Stimulated activated CD8-positive, alpha-beta memory T cell treated with anti-CD3 and anti-CD28 coated beads, Interleukin-4, amount 100 ng/mL, for 48 hours (primary cell): ENCODE measurements around the gene GPR107.
A peak's percentile ranks its signal among the peaks of the same experiment; 100 is the strongest.

Experiments used
- DNase-seq: peaks from one replicate; pipeline ENCODE4 v3.0.0-alpha.2; 2020

The GPR107 gene

GRCh38 chr9:130139251-130139650, 85.5 kb downstream of the GPR107 start:
- DNase-seq, result no peak

GRCh38 chr9:130140706-130141105, 87.0 kb downstream of the GPR107 start:
- DNase-seq, result peak; percentile 83

GRCh38 chr9:130142056-130142455, 88.3 kb downstream of the GPR107 start:
- DNase-seq, result no peak

GRCh38 chr9:130142641-130143040, 88.9 kb downstream of the GPR107 start:
- DNase-seq, result no peak

GRCh38 chr9:130143279-130143893, 89.7 kb downstream of the GPR107 start:
- no peak for DNase-seq

- DNase-seq, result peak; percentile 64
Observed at GRCh38 chr9:130143958-130144366, 90.3 kb downstream of the GPR107 start.

DNA sequence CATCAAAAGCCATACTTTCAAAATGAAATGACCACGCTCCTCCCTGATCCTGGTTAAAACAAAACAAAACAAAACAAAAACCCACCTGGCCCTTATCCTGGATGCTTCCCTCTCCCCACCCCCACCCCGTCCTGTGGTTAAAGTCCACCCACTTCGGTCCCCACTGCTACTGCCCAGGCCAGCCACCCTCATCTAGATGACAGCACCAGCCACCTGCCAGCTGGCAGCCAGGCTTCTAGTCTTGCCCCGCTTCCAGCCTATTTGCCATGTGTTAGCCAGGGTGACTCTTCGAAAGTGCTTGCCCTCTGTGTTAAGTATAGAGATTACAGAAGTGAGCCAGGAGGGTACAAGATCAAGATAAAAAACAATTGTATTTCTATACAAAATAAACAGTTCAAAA, 91.0 kb downstream of the GPR107 start:
- no peak for DNase-seq

DNA sequence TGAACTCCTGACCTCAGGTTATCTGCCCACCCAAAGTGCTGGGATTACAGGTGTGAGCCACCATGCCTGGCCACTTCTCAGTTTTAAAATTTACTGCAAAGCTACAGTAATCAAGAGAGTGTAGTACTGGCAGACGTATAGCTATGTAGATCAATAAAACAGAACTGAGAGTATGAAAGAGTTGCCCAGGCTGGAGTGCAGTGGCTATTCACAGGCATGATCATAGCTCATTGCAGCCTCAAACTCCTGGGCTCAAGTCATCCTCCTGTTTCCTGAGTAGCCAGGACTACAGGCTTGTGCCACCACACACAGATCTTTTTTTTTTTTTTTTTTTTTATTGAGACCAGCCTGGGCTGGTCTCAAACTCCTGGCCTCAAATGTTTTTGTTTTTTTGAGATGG, 92.0 kb downstream of the GPR107 start:
- DNase-seq, result no peak

GRCh38 chr9:130147198-130147597, 93.5 kb downstream of the GPR107 start:
- DNase-seq, result no peak

GRCh38 chr9:130147910-130148309, 94.2 kb downstream of the GPR107 start:
- no peak for DNase-seq

GRCh38 chr9:130149031-130149430, 95.3 kb downstream of the GPR107 start:
- no peak for DNase-seq

DNA sequence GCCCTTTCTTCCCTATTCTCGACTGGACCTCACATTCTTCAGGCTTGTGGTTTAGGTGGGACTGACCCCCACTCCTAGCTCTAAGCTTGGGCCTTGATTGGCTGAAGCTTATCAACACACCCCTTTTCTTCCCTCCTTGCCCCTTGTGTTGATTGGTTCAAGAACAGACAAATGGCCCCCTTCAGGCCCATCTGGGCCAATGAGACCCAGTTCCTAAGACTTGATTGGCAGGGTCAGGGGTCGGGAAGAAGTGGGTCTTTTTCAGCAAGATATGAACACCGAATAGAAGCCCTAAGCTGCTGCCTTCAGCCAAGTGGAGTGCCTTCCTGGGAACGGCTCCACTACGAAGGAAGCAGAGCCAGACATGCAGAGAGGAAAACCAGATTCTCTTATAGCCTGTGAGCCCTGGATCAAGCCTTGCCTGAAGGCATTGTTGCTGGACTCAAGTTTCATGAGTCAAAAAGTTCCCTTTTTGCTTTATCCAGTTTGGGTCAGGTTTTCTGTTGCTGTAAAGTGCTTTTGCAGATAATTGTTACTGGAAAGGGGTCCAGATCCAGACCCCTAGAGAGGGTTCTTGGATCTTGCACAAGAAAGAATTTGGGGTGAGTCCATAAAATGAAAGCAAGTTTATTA, 96.1 kb downstream of the GPR107 start:
- DNase-seq, result no peak

DNA sequence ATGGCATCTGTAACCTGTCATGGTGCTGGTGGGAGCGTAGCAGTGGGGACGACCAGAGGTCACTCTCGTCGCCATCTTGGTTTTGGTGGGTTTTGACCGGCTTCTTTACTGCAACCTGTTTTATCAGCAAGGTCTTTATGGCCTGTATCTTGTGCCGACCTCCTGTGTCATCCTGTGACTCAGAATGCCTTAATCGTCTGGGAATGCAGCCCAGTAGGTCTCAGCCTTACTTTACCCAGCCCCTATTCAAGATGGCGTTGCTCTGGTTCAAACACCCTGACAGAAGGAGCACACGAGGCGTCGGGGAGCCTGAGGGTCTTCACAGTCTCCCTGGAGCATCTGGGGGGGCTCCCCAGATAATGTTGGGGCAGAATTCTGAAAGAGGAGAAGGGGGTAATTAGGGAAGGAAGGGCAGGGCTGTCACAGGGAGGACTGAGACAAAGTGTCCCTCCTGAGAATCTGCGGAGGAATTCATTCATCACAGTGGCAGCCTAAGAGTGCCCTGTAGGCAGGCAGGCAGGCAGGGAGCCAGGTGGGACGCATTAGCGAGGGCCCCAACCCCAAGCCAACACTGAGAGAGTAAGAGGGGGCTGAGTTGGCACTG, 97.2 kb downstream of the GPR107 start:
- no peak for DNase-seq

- DNase-seq, result no peak
Observed at GRCh38 chr9:130154816-130155215, 101.1 kb downstream of the GPR107 start.

- DNase-seq, result no peak
Observed at GRCh38 chr9:130155647-130156046, 101.9 kb downstream of the GPR107 start.

DNA sequence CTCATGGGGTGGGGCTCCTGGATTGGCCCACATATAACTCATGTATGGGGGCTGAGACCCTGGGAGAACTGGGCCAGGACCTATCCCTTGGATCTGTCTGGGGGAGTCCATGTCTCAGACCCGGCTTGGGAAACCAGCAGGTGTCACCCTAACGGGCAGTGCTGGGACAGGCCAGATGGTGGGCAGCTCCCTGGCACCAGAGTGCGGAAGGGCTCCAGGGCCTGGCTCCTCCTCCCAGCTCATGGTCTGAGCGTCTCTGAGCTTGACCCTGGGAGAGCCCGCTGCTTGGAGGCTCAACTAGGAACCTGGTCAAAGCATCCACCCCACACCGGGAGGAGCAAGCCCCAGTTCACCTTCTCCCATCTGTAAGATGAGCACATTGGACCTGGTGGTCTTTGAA, 103.0 kb downstream of the GPR107 start:
- no peak for DNase-seq

DNA sequence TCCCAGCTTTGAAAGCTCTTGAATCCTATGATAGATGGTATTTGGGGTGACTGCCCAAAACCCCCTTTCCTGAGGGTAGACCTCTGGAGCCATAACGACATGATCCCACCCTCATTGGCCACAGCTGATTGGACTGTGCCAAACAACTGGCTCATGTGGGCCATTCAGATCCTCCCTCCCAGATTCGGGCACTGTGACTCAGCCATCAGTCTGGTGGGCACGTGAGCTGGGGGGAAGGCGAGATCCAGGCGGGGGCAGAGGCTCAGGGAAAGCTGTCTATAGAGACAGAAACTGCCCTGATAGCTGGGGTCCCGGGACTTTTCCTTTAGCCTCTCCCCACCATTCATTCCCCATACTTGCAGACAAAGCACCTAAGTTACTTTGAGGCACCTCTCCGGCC, 103.4 kb downstream of the GPR107 start:
- no peak for DNase-seq

- no peak for DNase-seq
Observed at GRCh38 chr9:130158001-130158400, 104.3 kb downstream of the GPR107 start.

DNA sequence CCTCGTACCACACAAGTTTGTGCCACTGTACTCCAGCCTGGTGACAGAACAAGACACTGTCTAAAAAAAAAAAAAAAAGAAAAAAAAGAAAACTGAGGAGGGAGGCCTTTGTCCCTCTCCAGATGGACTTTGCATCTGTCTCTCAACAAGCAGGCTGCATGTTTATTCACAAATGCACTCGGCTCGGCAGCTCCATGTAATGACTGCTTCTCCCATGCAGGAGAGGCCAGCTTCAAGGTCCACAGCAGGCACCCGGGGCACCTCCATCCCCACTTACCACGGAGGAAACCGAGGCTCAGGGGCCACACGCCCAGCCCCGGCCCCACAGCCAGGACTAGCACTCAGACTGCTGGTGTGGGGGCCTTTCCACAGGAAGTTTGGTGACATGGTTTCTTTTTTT, 105.4 kb downstream of the GPR107 start:
- no peak for DNase-seq

DNA sequence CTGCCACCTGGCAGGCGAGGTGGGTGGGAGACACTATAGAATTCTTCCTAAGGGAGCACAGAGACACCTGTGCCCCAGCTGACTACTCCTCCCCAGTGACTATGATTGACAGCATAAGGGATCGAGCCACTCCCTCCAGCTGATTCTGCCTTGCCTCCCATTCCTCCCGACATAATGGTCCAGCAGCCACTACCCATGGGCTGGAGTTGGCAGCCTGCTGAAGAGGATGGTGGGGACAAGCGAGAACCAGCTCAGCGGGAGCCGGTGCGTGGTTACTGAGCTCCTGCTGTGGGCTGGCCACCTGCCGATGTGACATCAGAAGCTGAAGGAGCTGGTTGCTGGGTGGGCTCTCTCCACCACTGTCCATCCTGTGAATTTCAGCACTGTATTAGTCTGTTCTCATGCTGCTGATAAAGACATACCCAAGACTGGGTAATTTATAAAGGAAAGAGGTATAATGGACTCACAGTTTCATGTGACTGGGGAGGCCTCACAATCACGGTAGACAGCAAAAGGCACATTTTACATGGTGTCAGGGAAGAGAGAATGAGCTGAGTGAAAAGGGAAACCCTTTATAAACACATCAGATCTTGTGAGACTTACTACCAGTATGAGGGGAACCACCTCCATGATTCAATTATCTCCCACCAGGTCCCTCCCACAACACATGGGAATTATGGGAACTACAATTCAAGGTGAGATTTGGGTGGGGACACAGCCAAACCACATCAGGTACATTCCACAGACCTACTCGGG, 106.4 kb downstream of the GPR107 start:
- DNase-seq, result no peak

GRCh38 chr9:130160862-130161470, 107.3 kb downstream of the GPR107 start:
- DNase-seq, result no peak

DNA sequence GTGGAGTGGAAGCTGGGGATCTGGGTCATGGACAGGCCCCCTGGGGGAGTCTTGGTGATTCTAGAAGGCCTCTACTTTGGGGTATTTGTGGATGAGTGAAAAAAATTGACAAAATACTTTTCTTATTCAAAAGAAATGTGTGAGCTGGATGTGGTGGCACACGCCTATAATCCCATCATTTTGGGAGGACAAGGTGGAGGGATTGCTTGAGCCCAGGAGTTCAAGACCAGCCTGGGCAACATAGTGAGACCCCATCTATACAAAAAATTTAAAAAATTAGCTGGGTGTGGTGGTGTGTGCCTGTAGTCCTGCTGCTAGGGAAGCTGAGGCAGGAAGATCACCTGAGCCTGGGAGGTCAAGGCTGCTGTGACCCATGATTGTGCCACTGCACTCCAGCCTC, 111.9 kb downstream of the GPR107 start:
- DNase-seq, result no peak

- no peak for DNase-seq
Observed at GRCh38 chr9:130166399-130166798, 112.7 kb downstream of the GPR107 start.
